ENCODE data around the gene RSPH1. TPM values are rescaled to one million over a fixed set of nuclear protein-coding genes. Genes with fewer than 3 reads are reported as not detected.

Gene RSPH1
- total RNA-seq, 4 donors from 2014 or later, result 0.50 to 0.78 (median 0.57) TPM; not detected in 1

DNA sequence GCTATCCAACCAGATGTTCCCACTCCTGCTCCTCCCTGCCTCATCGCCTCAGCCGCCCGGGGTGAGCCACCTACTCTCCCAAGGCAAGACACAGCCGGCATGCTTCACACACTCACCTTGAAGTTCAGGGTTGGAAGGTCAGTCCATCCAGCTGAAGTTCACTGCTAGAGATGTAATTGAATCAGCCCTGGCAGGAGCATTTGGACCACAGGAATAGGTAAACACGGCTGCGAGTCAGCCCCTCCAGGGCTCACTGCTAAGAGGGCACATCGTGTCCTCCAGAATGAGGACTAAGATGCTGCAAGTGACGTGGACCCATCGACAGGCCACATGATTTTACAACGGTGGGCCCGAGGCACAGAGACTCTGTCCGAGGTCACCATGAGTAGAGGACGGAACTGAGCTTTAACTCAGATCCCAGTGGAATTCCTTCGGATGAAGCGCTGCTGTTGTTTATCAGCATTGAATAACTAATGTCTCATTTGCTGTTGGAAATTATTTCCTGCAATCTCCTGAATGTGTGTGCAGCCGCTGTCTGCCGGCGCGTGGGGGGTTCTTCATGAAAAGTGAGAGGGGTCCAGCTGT, 41.9 kb downstream of the RSPH1 start:
- H3K4me3 ChIP-seq, result no peak overlapping the region
- H3K9me3 ChIP-seq, result no peaks in the 10 kb centered on the region
- no peak for DNase-seq (ENCODE audit: extremely low spot score)
- WGBS, result 72% methylated on average over 19 of the region's 19 CpGs
- peaks cover 0 to 31% (median 0%) of the 10 kb centered on the region in 4 donors for H3K27me3 ChIP-seq
- H3K27ac ChIP-seq (replicated peaks in 1 of 4), result no peak overlapping the region
- no peak for TF ChIP-seq POLR2AphosphoS5 (IDR thresholded peaks at IDR 0.05)
- TF ChIP-seq, protein P1, sequence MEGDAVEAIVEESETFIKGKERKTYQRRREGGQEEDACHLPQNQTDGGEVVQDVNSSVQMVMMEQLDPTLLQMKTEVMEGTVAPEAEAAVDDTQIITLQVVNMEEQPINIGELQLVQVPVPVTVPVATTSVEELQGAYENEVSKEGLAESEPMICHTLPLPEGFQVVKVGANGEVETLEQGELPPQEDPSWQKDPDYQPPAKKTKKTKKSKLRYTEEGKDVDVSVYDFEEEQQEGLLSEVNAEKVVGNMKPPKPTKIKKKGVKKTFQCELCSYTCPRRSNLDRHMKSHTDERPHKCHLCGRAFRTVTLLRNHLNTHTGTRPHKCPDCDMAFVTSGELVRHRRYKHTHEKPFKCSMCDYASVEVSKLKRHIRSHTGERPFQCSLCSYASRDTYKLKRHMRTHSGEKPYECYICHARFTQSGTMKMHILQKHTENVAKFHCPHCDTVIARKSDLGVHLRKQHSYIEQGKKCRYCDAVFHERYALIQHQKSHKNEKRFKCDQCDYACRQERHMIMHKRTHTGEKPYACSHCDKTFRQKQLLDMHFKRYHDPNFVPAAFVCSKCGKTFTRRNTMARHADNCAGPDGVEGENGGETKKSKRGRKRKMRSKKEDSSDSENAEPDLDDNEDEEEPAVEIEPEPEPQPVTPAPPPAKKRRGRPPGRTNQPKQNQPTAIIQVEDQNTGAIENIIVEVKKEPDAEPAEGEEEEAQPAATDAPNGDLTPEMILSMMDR (IDR thresholded peaks at IDR 0.05), result no peak
- TF ChIP-seq POLR2A (IDR thresholded peaks at IDR 0.05; ENCODE audit: low read depth), result no peak
- no peak for TF ChIP-seq EP300 (IDR thresholded peaks at IDR 0.05)
- H3K36me3 ChIP-seq, result no peaks in the 10 kb centered on the region
- peaks cover 0 to 6% (median 0%) of the 10 kb centered on the region in 4 donors for H3K4me1 ChIP-seq
- intact Hi-C loops (cut with DNase I), result no loop called here

DNA sequence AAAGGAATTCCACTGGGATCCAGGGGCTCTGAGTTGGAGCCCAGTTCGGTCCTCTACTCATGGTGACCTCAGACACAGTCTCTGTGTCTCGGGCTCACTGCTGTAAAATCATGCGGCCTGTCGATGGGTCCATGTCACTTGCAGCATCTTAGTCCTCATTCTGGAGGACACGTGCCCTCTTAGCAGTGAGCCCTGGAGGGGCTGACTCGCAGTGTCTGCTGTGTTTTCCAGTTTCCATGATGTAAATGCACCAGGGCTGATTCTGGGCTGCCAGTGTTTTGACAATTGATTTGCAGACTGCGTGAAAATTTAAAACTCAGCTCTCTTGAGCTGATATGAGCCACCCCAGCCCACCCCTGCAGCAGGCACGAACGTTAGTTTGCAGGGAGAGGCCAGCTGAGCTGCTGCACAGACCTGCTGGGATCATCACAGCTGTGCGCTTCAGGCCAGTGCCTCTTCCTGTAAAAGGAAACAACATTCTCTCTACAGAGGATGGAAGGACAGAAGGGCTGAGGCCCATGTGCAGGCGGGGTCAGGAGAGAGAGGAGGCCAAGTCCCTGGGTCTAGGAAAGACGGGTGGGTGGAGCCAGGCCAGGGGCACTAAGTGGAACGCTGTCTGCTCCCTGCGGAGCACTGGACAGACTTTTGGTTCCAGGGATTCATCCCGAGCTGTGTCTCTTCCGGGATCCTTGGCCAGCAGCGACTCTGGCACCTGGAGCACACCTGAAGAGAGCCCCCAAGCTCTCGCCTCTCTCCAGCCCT, 42.6 kb downstream of the RSPH1 start:
- 53% methylated on average over 16 of the region's 18 CpGs for WGBS
- Histone ChIP-seq H3K27ac (replicated peaks in 1 of 4) (no peak overlapping the region), H3K9me3 (no peaks in the 10 kb centered on the region), H3K4me3 (no peak overlapping the region), H3K27me3 (peaks cover 0 to 31% (median 0%) of the 10 kb centered on the region in 4 donors), H3K36me3 (no peaks in the 10 kb centered on the region), H3K4me1 (peaks cover 0 to 6% (median 0%) of the 10 kb centered on the region in 4 donors)
- intact Hi-C loops (cut with DNase I), result no loop called here
- no peak for TF ChIP-seq EP300 (IDR thresholded peaks at IDR 0.05)
- TF ChIP-seq, protein P1 (IDR thresholded peaks at IDR 0.05), result no peak
- no peak for DNase-seq (ENCODE audit: extremely low spot score)

DNA sequence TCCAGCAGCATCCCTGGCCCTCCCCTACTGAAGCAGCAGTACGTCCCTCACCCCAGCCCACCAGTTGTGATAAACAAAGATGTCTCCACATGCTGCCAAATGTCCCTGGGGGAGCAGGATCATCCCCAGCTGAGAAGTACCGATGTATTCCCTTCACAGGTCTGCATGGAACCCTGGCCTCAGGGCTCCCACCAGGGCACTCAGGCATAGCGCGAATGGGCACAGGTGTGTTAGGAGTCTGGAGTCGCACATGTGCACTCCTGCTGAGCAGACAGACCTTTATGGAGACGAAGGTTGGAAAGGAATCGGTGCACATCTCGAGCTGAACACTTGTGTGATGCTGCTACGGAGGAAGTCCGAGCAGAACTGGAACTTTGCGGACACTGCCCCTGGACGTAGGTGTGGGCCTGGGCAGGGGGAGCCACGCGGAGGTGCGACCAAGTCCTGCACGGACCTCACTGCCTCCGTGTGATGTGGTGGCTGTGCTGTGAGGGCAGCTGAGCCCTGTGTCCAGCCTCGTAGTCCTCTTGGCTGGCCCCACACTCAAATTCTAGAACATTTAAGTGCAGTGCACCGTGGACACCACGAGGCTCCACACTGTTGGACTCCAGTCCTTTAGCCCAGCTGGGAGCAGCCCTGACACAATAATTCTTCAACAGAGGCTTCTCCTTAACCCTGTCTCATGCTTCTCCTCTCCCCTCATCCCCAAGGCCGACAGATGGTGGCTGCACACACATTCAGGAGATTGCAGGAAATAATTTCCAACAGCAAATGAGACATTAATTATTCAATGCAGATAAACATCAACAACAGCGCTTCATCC, 43.4 kb downstream of the RSPH1 start:
- H3K27ac ChIP-seq (replicated peaks in 1 of 4), result no peak overlapping the region
- 84% methylated on average over 20 of the region's 22 CpGs for WGBS
- peaks cover 0 to 31% (median 0%) of the 10 kb centered on the region in 4 donors for H3K27me3 ChIP-seq
- H3K36me3 ChIP-seq, result no peaks in the 10 kb centered on the region
- H3K9me3 ChIP-seq, result no peaks in the 10 kb centered on the region
- intact Hi-C loops (cut with DNase I), result no loop called here
- no peak for DNase-seq (ENCODE audit: extremely low spot score)
- no peak overlapping the region for H3K4me3 ChIP-seq
- no peak for TF ChIP-seq EP300 (IDR thresholded peaks at IDR 0.05)
- TF ChIP-seq, protein P1 (IDR thresholded peaks at IDR 0.05), result no peak
- no peak for TF ChIP-seq POLR2A (IDR thresholded peaks at IDR 0.05; ENCODE audit: low read depth)
- no peak for TF ChIP-seq POLR2AphosphoS5 (IDR thresholded peaks at IDR 0.05)
- peaks cover 0 to 6% (median 0%) of the 10 kb centered on the region in 4 donors for H3K4me1 ChIP-seq

DNA sequence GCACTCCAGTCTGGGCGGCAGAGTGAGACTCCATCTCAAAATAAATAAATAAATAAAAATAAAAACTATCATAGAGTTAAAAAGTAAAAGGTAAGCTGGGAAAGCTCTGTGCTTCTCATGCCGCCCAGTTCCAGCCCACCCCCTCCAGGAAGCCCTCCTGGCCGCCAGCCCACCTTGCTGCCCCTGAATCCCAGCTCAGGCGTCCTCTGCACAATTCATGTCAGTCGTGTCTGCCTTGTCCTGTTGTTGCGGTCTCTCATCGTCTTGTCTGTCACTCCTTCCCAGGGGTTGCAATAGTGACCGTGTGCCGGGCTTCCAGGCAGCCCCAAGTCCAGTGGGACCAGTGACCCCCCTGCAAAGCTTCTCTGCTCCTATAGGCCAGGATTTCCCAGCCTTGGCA, 44.1 kb downstream of the RSPH1 start:
- no peak for DNase-seq (ENCODE audit: extremely low spot score)
- no peaks in the 10 kb centered on the region for H3K36me3 ChIP-seq
- peaks cover 0 to 6% (median 0%) of the 10 kb centered on the region in 4 donors for H3K4me1 ChIP-seq
- WGBS, result 94% methylated on average over 9 of the region's 9 CpGs
- H3K9me3 ChIP-seq, result no peaks in the 10 kb centered on the region
- no peak for TF ChIP-seq EP300 (IDR thresholded peaks at IDR 0.05)
- TF ChIP-seq, protein P1 (IDR thresholded peaks at IDR 0.05), result no peak
- TF ChIP-seq POLR2A (IDR thresholded peaks at IDR 0.05; ENCODE audit: low read depth), result no peak
- TF ChIP-seq POLR2AphosphoS5 (IDR thresholded peaks at IDR 0.05), result no peak
- intact Hi-C loops (cut with DNase I), result no loop called here
- H3K27me3 ChIP-seq, result peaks cover 0 to 31% (median 0%) of the 10 kb centered on the region in 4 donors
- H3K27ac ChIP-seq (replicated peaks in 1 of 4), result no peak overlapping the region
- no peak overlapping the region for H3K4me3 ChIP-seq
